ENCODE data around the gene AAK1.

AAK1 gene

GRCh38 chr2:69471793-69472192 is 171.7 kb downstream of the AAK1 start:
- no peak for TF ChIP-seq CTCF (IDR thresholded peaks at IDR 0.05; ENCODE audit: low read depth, low read length, poor library complexity, severe bottlenecking)
- TF ChIP-seq EZH2phosphoT487 (IDR thresholded peaks at IDR 0.05; ENCODE audit: borderline replicate concordance, low read length) = no peak
- peaks cover 30% of the 10 kb centered on the region for H3K27me3 ChIP-seq (ENCODE audit: control insufficient read depth, low read length)
- H3K4me1 ChIP-seq (ENCODE audit: control insufficient read depth, low read length) = no peaks in the 10 kb centered on the region
- H3K9me2 ChIP-seq (replicated peaks; ENCODE audit: control insufficient read depth, low read length) = no peaks in the 10 kb centered on the region
- no peaks in the 10 kb centered on the region for H3K36me3 ChIP-seq (ENCODE audit: control insufficient read depth, low read length)
- H3F3A ChIP-seq (ENCODE audit: control insufficient read depth, insufficient read depth) = no peaks in the 10 kb centered on the region
- H3K9me3 ChIP-seq (ENCODE audit: control insufficient read depth, insufficient read depth, low read length) = no peaks in the 10 kb centered on the region
- H3K27ac ChIP-seq (ENCODE audit: low read depth, low read length) = no peak overlapping the region
- no peak overlapping the region for H3K4me3 ChIP-seq (ENCODE audit: low read length)
- no peaks in the 10 kb centered on the region for H3K79me2 ChIP-seq (ENCODE audit: control insufficient read depth, low read length)
- no peaks in the 10 kb centered on the region for H4K20me1 ChIP-seq (ENCODE audit: control insufficient read depth, insufficient read depth, low read depth, low read length)
- H3K4me2 ChIP-seq (ENCODE audit: low read length) = no peak overlapping the region

GRCh38 chr2:69470911-69471310 is 172.6 kb downstream of the AAK1 start:
- H3K9me2 ChIP-seq (replicated peaks; ENCODE audit: control insufficient read depth, low read length) = no peaks in the 10 kb centered on the region
- H3K4me1 ChIP-seq (ENCODE audit: control insufficient read depth, low read length) = no peaks in the 10 kb centered on the region
- H3K27me3 ChIP-seq (ENCODE audit: control insufficient read depth, low read length) = peaks cover 30% of the 10 kb centered on the region
- no peaks in the 10 kb centered on the region for H3K9me3 ChIP-seq (ENCODE audit: control insufficient read depth, insufficient read depth, low read length)
- H3K27ac ChIP-seq (ENCODE audit: low read depth, low read length) = no peak overlapping the region
- no peak overlapping the region for H3K4me3 ChIP-seq (ENCODE audit: low read length)
- H3K36me3 ChIP-seq (ENCODE audit: control insufficient read depth, low read length) = no peaks in the 10 kb centered on the region
- no peak for TF ChIP-seq EZH2phosphoT487 (IDR thresholded peaks at IDR 0.05; ENCODE audit: borderline replicate concordance, low read length)
- TF ChIP-seq CTCF (IDR thresholded peaks at IDR 0.05; ENCODE audit: low read depth, low read length, poor library complexity, severe bottlenecking) = no peak
- H3K4me2 ChIP-seq (ENCODE audit: low read length) = no peak overlapping the region
- H4K20me1 ChIP-seq (ENCODE audit: control insufficient read depth, insufficient read depth, low read depth, low read length) = no peaks in the 10 kb centered on the region
- H3F3A ChIP-seq (ENCODE audit: control insufficient read depth, insufficient read depth) = no peaks in the 10 kb centered on the region
- no peaks in the 10 kb centered on the region for H3K79me2 ChIP-seq (ENCODE audit: control insufficient read depth, low read length)

GRCh38 chr2:69469784-69470183 is 173.8 kb downstream of the AAK1 start:
- peaks cover 30% of the 10 kb centered on the region for H3K27me3 ChIP-seq (ENCODE audit: control insufficient read depth, low read length)
- no peaks in the 10 kb centered on the region for H3K9me2 ChIP-seq (replicated peaks; ENCODE audit: control insufficient read depth, low read length)
- no peaks in the 10 kb centered on the region for H4K20me1 ChIP-seq (ENCODE audit: control insufficient read depth, insufficient read depth, low read depth, low read length)
- no peaks in the 10 kb centered on the region for H3K79me2 ChIP-seq (ENCODE audit: control insufficient read depth, low read length)
- H3F3A ChIP-seq (ENCODE audit: control insufficient read depth, insufficient read depth) = no peaks in the 10 kb centered on the region
- H3K9me3 ChIP-seq (ENCODE audit: control insufficient read depth, insufficient read depth, low read length) = no peaks in the 10 kb centered on the region
- no peak overlapping the region for H3K27ac ChIP-seq (ENCODE audit: low read depth, low read length)
- no peaks in the 10 kb centered on the region for H3K36me3 ChIP-seq (ENCODE audit: control insufficient read depth, low read length)
- H3K4me3 ChIP-seq (ENCODE audit: low read length) = no peak overlapping the region
- H3K4me2 ChIP-seq (ENCODE audit: low read length) = no peak overlapping the region
- TF ChIP-seq EZH2phosphoT487 (IDR thresholded peaks at IDR 0.05; ENCODE audit: borderline replicate concordance, low read length) = no peak
- H3K4me1 ChIP-seq (ENCODE audit: control insufficient read depth, low read length) = no peaks in the 10 kb centered on the region

- Histone ChIP-seq H3K27me3 (ENCODE audit: control insufficient read depth, low read length) (peaks cover 30% of the 10 kb centered on the region), H3K27ac (ENCODE audit: low read depth, low read length) (no peak overlapping the region), H3K4me2 (ENCODE audit: low read length) (no peak overlapping the region), H3K79me2 (ENCODE audit: control insufficient read depth, low read length) (no peaks in the 10 kb centered on the region), H3F3A (ENCODE audit: control insufficient read depth, insufficient read depth) (no peaks in the 10 kb centered on the region), H3K9me2 (replicated peaks; ENCODE audit: control insufficient read depth, low read length) (no peaks in the 10 kb centered on the region), H3K9me3 (ENCODE audit: control insufficient read depth, insufficient read depth, low read length) (no peaks in the 10 kb centered on the region), H3K36me3 (ENCODE audit: control insufficient read depth, low read length) (no peaks in the 10 kb centered on the region), H3K4me3 (ENCODE audit: low read length) (no peak overlapping the region), H3K4me1 (ENCODE audit: control insufficient read depth, low read length) (no peaks in the 10 kb centered on the region), H4K20me1 (ENCODE audit: control insufficient read depth, insufficient read depth, low read depth, low read length) (no peaks in the 10 kb centered on the region)
- TF ChIP-seq CTCF (IDR thresholded peaks at IDR 0.05; ENCODE audit: low read depth, low read length, poor library complexity, severe bottlenecking) = no peak
- no peak for TF ChIP-seq EZH2phosphoT487 (IDR thresholded peaks at IDR 0.05; ENCODE audit: borderline replicate concordance, low read length)
Measured at GRCh38 chr2:69469375-69469774, 174.2 kb downstream of the AAK1 start.

All from DOHH2 (cell line).